NCI-H146 treated with DMSO at 0.1 percent for 48 hours (cell line): ENCODE results near the gene TTLL8.
"Not testable (repeated sequence)": the region's sequence is repeated elsewhere in the genome, so short reads cannot be mapped to it uniquely, and the experiment has no call there.

Source experiments
- DNase-seq: peaks from one replicate; lab custom pipeline; 2025; ENCODE audit not compliant: unreplicated experiment; lab: John Stamatoyannopoulos, UW

The TTLL8 gene

DNA sequence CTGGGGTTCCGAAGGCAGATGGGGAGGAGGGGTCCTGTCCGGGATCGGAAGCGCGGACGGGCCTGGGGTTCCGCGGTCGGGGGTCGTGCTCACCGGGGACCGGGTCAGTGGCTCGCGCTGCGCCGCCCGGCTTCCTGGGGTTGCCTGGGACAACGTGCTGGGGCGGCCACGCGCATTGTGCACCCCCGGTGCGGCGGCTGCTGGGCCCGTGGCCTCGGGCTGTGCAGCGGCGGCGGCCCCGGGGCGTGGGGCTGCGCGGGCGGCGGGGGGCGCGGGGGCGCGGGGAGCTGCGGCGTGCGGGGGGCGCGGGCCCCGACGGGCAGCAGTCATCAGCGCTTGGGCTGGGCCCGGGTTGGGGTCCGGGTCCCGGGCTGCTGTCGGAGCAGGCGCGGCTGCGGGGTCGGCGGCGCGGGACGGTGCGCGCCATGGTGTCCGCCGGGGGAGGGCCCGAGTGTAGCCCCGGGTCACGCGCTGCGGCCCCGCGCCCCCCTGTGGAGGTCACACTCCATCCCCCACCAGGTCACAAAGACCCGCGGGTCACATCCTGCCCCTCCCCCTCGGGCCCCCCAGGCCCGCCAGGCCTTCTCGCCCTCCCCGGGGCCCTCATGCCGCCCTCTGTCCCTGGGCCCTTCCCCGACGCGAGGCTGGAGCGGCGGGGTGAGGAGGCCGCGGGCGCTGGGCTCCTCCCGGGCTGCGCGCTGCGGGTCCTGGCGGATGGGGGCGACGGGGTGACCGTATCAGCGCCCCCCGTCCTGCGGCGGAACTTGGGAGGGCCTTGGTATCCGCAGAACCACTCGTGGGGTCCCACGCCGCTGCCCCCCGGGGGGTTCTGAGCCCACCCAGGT is at the start of gene TTLL8:
Gene TTLL8, minus strand, starts transcription at position 238 of the 845 bp plus-strand sequence.
- no peak for DNase-seq

DNA sequence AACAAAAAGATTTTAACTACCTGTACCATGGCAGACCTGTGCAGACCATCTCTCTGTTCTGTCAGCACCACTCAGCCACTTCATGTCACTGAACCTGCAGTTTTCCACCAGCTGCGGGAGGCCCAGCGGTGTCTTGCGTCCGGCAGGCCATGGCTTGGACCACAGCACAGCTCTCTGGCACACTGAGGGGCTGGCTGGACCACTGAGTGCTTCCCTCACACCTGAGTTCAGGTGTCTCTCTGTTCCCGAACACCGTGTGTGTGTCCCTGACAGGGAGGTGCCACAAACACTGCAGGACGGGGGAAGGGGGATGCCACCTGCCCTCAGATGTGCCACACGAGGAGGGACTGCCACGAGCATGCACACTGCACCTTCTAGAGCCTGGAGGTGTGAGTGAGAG is 49.4 kb upstream of the TTLL8 start:
- no peak for DNase-seq

DNA sequence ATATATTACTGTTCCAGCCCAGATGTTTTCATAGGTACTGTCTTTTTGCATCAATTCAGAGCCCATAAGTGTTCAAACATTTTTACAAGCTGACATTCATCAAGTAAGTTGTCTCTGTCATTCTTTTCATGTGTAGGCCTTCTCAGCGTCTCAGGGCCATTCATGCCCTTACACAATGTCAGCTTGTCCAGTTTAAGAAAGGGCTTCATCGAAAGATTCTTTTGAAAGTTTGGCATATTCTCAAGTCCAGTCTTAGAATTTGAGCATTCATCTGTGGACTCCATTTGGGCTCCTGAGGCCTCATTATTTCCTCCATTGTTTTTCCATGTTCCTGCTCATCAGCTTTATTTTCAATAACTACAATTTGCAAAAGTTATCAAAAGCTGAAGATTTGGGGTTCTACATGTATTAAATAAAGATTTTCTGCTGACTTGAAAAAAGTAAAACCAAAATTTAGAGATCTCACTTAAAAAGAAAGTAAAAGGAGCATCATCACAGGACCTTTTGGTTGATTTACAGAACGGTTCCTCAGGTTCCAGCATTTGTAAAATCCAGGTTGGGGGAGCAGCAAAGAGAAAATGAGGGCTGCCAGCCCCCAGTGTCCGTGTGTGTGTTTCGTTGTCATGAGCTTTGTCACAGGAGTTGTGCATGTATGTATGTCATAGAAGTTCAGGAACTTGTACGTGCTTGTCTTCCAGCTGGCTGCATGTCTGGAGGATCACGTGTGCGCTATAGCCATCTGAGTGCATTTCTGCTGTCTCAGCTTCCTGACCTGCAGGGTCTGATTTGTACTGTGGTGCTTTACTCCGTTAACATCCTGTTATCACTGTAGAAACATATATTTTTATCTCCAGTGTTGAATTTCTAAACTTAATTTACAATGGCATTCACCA is 47.4 kb upstream of the TTLL8 start:
- DNase-seq, result no peak

- DNase-seq, result no peak
Measured at GRCh38 chr22:50104141-50104544, 46.0 kb upstream of the TTLL8 start.

DNA sequence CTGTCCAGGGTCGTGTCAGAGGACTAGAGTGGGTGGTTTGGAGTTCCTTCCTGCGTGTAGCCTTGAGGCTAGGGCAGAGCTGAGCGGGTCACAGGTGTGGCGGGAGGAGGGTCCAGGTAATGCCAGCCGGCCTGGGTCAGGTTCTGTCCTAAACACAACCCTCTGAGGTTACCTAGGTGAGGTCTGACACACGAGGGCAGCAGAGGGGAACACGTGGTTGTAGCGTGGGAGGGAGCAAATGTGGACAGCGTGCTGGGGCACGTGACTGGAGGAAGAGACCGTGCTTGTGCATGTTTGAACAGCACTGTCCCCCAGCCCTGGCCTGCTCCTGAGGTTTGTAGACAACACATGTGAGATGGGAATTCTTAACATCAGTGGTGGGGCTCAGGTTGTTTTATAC is 44.8 kb upstream of the TTLL8 start:
- DNase-seq, result no peak

DNA sequence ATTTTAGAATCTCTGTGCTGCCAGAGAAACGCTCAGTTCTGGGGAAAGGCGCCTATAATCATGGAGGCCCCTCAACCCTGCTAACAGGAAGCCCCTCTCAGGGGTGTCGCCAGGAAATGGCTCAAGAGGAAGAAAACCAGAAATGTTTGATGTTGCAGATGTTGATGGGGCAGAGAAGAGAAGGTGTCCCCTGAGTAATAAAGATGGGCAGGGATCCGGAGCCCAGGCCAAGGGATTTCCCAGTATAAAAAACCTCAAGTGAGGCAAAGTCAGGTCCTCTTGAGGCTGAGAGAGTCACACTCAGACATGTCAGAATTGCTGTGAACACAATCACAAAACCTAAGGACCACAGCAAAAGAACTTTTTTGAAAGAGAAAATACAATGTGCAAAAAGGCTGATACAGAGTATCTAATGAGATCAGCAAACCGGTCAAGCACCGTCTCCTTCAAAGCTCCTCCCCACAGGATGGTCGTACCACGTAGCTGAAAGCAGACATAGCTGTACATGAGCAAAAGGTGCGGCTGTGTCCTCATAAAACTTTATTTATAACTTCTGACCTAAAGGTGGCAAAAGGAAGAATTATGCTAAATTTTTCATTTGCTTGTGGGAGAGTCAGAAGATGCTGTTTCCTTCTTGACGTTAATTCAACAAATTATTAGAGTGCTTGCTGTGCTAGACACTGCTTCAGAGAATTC is 43.9 kb upstream of the TTLL8 start:
- DNase-seq, result no peak

- no peak for DNase-seq
Measured at GRCh38 chr22:50098052-50098451, 40.0 kb upstream of the TTLL8 start.

DNA sequence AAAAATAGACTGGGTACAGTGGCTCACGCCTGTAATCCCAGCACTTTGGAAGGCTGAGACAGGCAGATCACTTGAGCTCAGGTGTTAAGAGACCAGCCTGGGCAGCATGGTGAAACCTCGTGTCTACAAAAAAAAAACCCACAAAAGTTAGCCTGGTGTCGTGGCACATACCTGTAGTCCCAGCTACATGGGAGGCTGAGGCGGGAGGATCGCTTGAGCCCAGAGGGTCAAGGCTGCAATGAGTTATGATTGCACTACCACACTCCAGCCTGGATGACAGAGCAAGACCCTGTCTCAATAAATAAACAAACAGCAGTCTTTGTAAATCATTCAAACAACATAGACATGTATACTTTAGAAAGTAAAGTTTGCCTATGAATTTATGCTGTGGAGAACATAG is 34.2 kb upstream of the TTLL8 start:
- no peak for DNase-seq

- no peak for DNase-seq
Measured at GRCh38 chr22:50091092-50091768, 33.1 kb upstream of the TTLL8 start.

DNA sequence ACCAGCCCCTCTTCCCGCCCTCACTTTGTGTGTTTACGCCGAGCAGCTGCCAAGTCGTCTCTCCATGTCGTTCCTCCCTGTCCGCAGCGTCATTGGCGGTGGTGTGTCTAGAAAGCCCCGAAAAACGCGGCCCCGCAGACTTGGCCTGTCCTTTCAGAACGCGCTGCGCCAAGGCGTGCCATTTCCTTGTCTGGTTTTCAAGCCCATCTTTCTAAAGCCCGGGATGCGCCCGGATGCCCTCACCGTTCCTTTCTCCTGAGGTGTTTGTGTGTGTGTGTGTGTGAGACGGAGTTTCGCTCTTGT is 32.3 kb upstream of the TTLL8 start:
- no peak for DNase-seq

DNA sequence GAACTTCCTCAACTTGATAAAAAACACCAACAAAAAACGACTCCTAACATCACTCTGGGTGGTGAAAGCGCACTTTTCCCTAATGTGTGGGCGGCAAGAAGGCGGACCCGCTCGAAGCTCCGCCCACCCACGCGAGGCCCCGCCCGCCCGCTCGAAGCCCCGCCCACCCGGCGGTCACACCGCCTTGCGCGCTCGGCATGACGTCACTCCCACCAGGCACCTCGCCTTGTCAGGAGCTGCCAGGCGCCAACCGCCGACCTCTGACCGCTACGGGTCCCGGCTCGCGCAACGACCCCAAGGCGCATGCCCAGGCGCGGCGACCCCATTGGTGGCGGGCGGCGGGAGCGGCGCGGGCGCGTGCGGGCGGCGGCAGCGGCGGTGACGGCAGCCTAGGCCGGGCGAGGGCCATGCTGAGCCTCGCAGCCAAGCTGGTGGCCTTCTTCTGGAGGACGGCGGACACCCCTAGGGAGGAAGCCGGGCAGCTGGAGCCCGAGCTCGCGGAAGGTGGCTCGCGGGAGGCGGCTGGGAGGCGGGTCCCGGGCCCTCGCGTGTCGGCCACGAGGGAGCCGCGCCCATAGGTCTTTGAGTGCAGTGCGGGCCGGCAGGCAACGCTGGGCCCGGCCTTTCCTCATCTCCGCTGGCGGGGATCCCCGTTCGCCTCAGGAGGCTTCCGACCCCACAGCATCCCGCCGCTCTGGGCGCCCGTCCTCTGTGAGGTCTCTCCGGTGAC is 31.7 kb upstream of the TTLL8 start, which contains the start of gene MOV10L1:
Gene MOV10L1, plus strand, starts transcription at position 325 of the 730 bp plus-strand sequence. Its CDS starts 83 bp downstream, at position 408.
- DNase-seq, result no peak

- no peak for DNase-seq
Measured at GRCh38 chr22:50089231-50089630, 31.1 kb upstream of the TTLL8 start.

DNA sequence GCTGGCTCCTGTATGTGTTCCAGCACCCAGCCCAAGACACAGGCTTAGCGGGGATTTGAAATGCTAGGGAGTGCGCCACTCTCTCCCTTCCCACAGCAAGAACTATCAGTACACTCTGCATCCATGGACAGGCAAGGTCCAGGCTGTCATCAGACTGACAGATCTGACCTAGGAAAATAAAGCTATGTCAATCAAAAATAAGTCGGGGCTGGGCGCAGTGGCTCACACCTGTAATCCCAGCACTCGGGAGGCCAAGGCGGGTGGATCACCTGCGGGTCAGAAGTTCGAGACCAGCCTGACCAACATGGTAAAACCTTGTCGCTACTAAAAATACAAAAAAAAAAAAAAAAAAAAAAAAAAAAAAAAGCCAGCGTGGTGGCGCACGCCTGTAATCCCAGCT is 30.0 kb upstream of the TTLL8 start:
- DNase-seq, result no peak

DNA sequence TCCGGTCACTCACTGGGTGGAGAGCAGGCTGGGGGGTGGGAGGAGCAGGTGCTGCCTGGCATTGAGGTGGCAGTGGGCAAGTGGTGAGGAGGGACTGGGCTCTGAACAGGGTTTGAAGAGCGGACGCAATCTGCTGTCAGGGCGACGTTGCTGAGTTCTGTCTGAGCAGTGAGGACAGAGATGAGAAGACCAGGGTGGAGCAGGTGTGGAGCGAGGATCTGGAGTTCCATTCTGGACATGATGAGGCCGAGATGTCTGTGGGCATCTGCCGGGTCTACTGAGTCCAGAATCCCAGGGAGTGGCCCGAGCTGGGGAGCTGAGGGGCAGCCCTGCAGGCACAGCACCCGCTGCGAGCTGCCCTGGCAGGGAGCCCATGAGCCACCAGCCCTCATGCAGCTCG is 29.5 kb upstream of the TTLL8 start:
- no peak for DNase-seq

- not testable (repeated sequence) for DNase-seq
Measured at GRCh38 chr22:50086975-50087374, 28.9 kb upstream of the TTLL8 start.

DNA sequence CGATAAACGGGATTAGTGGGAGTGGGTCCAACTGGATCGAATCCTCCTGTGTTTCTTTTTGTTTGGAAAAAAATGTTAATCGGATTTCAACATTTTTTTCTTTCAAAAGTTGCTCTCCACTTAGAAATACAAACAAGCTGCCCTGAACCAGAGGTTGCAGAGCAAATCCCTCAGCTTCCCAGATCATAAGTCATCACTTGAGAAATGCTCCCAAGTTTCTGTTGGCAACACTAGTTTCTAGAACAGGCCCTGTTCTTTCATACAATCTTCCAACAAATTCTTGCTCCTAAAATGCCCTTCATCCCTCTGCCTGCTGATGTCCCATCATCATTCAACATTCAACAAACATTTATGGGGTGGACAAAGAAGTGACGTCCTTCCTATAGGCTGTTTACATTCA is 28.4 kb upstream of the TTLL8 start:
- DNase-seq, result no peak

DNA sequence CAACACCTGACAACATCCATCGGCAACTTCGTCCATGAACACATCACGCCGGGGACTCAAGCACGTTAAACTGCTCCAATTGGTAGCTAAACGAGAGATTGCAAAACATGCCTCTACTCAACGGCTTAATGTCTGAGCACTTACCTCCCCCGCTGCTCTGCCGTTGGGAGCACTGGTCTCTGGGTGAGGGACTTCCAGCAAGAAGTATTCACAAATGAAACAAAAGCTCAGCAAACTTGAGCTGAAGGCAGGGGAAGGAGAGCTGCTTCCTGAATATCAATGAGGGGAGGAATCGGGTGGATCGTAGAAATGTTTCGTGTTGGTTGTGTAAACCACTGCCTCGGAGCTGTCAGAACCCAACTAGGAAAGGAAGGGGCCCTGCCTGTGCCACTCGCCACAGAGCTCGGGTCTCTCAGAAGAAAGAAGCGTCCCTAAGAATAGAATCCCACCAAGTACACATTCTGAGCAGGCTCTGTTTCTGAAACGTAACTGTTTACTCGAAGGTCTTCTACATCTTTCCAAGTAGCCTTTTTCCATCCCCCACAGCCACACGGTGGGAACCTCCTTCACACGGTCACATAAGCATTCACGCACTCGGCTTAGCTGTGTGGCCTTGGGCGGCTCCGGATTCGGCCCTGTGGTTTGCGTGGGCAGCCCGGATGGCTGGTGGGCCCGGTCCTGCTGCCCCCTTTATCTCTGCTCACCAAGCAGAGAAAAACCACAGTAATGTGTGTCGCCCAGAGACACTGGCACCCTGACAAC is 27.3 kb upstream of the TTLL8 start, which contains the start of gene MLC1:
Gene MLC1, minus strand, starts transcription at position 216 of the 762 bp plus-strand sequence. CDS start 524 bp downstream, outside the sequence.
- no peak for DNase-seq

DNA sequence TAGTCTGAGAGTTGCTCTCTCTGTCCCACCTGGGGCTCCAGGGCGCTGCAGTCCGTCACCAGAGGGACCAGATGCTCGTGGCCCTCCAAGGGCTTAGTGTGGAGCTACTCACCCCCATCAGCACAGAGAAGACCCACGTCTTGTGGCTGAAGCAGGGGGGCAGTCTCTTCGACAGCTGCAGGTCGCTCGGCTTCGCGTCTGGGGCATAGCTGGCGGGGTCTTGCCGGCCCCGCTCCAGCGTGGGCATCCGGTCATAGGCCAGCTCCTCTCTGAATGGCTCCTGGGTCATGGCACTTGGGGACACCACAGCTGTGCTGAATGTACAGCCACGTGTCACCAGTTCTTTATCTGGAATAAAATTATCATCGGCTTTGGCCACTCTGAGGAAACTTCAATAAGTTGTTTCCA is 26.5 kb upstream of the TTLL8 start:
- DNase-seq, result no peak

DNA sequence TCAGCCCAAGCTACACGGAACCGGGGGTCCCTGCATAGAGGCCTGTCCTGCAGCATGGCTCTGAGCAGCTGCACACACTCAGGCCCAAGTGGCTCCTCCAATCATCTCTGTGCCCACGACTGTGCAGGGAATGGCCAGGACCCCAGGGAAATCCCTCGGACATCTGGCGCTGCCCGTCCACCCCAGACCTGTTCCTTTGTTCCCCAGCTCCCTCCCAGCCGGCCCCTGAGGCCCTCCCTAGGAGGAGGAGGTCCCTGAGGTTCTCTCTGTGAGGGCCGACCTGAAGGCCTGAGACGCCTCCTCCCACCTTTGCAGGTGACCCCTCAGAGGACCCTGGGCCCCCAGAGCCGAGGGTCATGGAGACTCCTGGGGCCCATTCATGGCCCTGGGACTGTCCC is 26.0 kb upstream of the TTLL8 start:
- DNase-seq, result no peak
